ENCODE data around the gene ANKHD1.

DNA sequence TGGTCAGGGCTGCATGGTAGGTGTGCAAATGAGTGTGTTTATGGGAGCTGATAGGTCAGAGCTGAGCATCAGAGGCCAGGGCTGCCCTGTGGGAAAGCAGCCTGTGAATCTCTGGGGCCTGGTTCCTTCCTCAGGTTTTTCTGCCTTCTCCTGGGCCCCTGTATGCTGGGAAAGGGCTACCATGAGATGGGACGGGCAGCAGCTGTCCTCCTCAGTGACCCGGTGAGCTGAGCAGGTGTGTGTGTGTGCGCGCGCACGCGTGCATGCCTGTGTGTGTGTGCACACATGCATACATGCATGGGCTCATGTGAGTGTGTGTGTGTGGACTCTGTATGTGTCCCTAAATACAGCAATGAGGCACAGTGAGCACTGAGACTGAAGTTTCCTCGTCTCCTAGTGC lies 39.3 kb upstream of the ANKHD1 start:
- TF ChIP-seq, protein P1, sequence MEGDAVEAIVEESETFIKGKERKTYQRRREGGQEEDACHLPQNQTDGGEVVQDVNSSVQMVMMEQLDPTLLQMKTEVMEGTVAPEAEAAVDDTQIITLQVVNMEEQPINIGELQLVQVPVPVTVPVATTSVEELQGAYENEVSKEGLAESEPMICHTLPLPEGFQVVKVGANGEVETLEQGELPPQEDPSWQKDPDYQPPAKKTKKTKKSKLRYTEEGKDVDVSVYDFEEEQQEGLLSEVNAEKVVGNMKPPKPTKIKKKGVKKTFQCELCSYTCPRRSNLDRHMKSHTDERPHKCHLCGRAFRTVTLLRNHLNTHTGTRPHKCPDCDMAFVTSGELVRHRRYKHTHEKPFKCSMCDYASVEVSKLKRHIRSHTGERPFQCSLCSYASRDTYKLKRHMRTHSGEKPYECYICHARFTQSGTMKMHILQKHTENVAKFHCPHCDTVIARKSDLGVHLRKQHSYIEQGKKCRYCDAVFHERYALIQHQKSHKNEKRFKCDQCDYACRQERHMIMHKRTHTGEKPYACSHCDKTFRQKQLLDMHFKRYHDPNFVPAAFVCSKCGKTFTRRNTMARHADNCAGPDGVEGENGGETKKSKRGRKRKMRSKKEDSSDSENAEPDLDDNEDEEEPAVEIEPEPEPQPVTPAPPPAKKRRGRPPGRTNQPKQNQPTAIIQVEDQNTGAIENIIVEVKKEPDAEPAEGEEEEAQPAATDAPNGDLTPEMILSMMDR (IDR thresholded peaks at IDR 0.05): no peak
- TF ChIP-seq EP300 (IDR thresholded peaks at IDR 0.05): no peak
